ENCODE results near the gene PCDHGB1.
"Not testable (repeated sequence)": the region's sequence is repeated elsewhere in the genome, so short reads cannot be mapped to it uniquely, and the experiment has no call there.

The PCDHGB1 gene

GRCh38 chr5:141349917-141350619 lies at the start of gene PCDHGB1:
Gene PCDHGB1, plus strand, starts transcription at chr5:141350099. Its CDS starts 162 bp downstream, at chr5:141350261.
- DNase-seq: peak in 7 of 51 donors; percentile 6 to 33 (median 16)

GRCh38 chr5:141303756-141304155 lies 46.1 kb upstream of the PCDHGB1 start, which contains the start of gene SLC25A2:
Gene SLC25A2, minus strand, starts transcription at chr5:141304049. Its CDS starts 184 bp downstream, at chr5:141303865.
- DNase-seq: no peak

- no peak for DNase-seq
Measured at GRCh38 chr5:141306630-141307029, 43.3 kb upstream of the PCDHGB1 start.

GRCh38 chr5:141313711-141314110 lies 36.2 kb upstream of the PCDHGB1 start:
- DNase-seq: no peak

- DNase-seq: not testable (repeated sequence)
Measured at GRCh38 chr5:141316963-141317362, 32.9 kb upstream of the PCDHGB1 start.

- no peak for DNase-seq
Measured at GRCh38 chr5:141319202-141319601, 30.7 kb upstream of the PCDHGB1 start.

- no peak for DNase-seq
Measured at GRCh38 chr5:141319699-141320098, 30.2 kb upstream of the PCDHGB1 start.

GRCh38 chr5:141320225-141321169 lies 29.4 kb upstream of the PCDHGB1 start, which contains the start of gene TAF7:
Gene TAF7, minus strand, starts transcription at chr5:141320784. Its CDS starts 740 bp downstream, at chr5:141320044.
- peak; percentile 43 to 93 (median 78) for DNase-seq

- DNase-seq: no peak
Measured at GRCh38 chr5:141322261-141322660, 27.6 kb upstream of the PCDHGB1 start.

GRCh38 chr5:141326088-141326854 lies 23.6 kb upstream of the PCDHGB1 start:
- DNase-seq: peak in 45 of 51 donors; percentile 1 to 78 (median 33)

GRCh38 chr5:141328231-141328630 lies 21.7 kb upstream of the PCDHGB1 start:
- DNase-seq: no peak

GRCh38 chr5:141330299-141331080 lies 19.4 kb upstream of the PCDHGB1 start, which contains the start of gene PCDHGA1:
Gene PCDHGA1, plus strand, starts transcription at chr5:141330514.
- DNase-seq: no peak

GRCh38 chr5:141332571-141332970 lies 17.3 kb upstream of the PCDHGB1 start:
- DNase-seq: not testable (repeated sequence)

- DNase-seq: no peak
Measured at GRCh38 chr5:141338538-141339306, 11.2 kb upstream of the PCDHGB1 start, which contains the start of gene PCDHGA2. Gene PCDHGA2, plus strand, starts transcription at chr5:141338760.

GRCh38 chr5:141340781-141341354 lies 9.0 kb upstream of the PCDHGB1 start:
- not testable (repeated sequence) for DNase-seq

- no peak for DNase-seq
Measured at GRCh38 chr5:141342773-141343172, 7.1 kb upstream of the PCDHGB1 start.

GRCh38 chr5:141343242-141343952 lies 6.5 kb upstream of the PCDHGB1 start, which contains the start of gene PCDHGA3:
Gene PCDHGA3, plus strand, starts transcription at chr5:141343829. Its CDS starts 205 bp downstream, at chr5:141344034.
- DNase-seq: no peak

- no peak for DNase-seq
Measured at GRCh38 chr5:141343953-141344463, 5.9 kb upstream of the PCDHGB1 start.

Measured in hypothalamus (tissue), 51 donors.